Measurements from ENCODE around the gene ADGRD2. TPM values are rescaled to one million over a fixed set of nuclear protein-coding genes. Genes with fewer than 3 reads are reported as not detected.

ADGRD2 gene
- total and polyA plus RNA-seq, 2 donors from 2014 or later: not detected

GRCh38 chr9:124452326-124452725 lies 2.1 kb downstream of the ADGRD2 start:
- intact Hi-C loops (cut with DNase I): no loop called here
- no peak for TF ChIP-seq CTCF (IDR thresholded peaks at IDR 0.05; ENCODE audit: borderline replicate concordance, extremely low read depth, insufficient read depth)
- H3K27me3 ChIP-seq (ENCODE audit: control insufficient read depth, insufficient read depth, low read length): peaks cover 20% of the 10 kb centered on the region
- no peak overlapping the region for H3K9ac ChIP-seq (ENCODE audit: low read length in 3 of 3)
- H3K4me1 ChIP-seq (ENCODE audit: control insufficient read depth in 2 of 3, insufficient read depth in 2 of 3, low read depth in 1 of 3, low read length in 3 of 3): peaks cover 0 to 4% (median 0%) of the 10 kb centered on the region in 3 donors
- no peaks in the 10 kb centered on the region for H3K9me3 ChIP-seq (ENCODE audit: control insufficient read depth in 2 of 3, insufficient read depth in 1 of 3, low read length in 3 of 3)
- H3K36me3 ChIP-seq (ENCODE audit: control insufficient read depth in 2 of 3, insufficient read depth in 3 of 3, low read length in 3 of 3): no peaks in the 10 kb centered on the region
- no peak overlapping the region for H3K4me3 ChIP-seq (ENCODE audit: low read length in 3 of 3)
- DNase-seq (no peak), FAIRE-seq (no peak)
- H3K27ac ChIP-seq (ENCODE audit: low read depth in 2 of 2, low read length in 2 of 2): no peak overlapping the region

- no peak for DNase-seq
Observed at GRCh38 chr9:124452841-124453585, 2.8 kb downstream of the ADGRD2 start.

GRCh38 chr9:124453586-124454191 lies 3.4 kb downstream of the ADGRD2 start:
- H3K36me3 ChIP-seq (ENCODE audit: control insufficient read depth in 2 of 3, insufficient read depth in 3 of 3, low read length in 3 of 3): no peaks in the 10 kb centered on the region
- no peak overlapping the region for H3K27ac ChIP-seq (ENCODE audit: low read depth in 2 of 2, low read length in 2 of 2)
- intact Hi-C loops (cut with DNase I): no loop called here
- no peak for TF ChIP-seq CTCF (IDR thresholded peaks at IDR 0.05; ENCODE audit: borderline replicate concordance, extremely low read depth, insufficient read depth)
- no peaks in the 10 kb centered on the region for H3K9me3 ChIP-seq (ENCODE audit: control insufficient read depth in 2 of 3, insufficient read depth in 1 of 3, low read length in 3 of 3)
- DNase-seq: peak in 1 of 5 donors; percentile 49
- peaks cover 0 to 4% (median 0%) of the 10 kb centered on the region in 3 donors for H3K4me1 ChIP-seq (ENCODE audit: control insufficient read depth in 2 of 3, insufficient read depth in 2 of 3, low read depth in 1 of 3, low read length in 3 of 3)
- no peak overlapping the region for H3K9ac ChIP-seq (ENCODE audit: low read length in 3 of 3)
- H3K27me3 ChIP-seq (ENCODE audit: control insufficient read depth, insufficient read depth, low read length): peaks cover 20% of the 10 kb centered on the region
- FAIRE-seq: no peak
- no peak overlapping the region for H3K4me3 ChIP-seq (ENCODE audit: low read length in 3 of 3)

More at GRCh38 chr9:124452841-124453585, 2.8 kb downstream of the ADGRD2 start:
- Histone ChIP-seq H3K36me3 (ENCODE audit: control insufficient read depth in 2 of 3, insufficient read depth in 3 of 3, low read length in 3 of 3) (no peaks in the 10 kb centered on the region), H3K9ac (ENCODE audit: low read length in 3 of 3) (no peak overlapping the region), H3K4me1 (ENCODE audit: control insufficient read depth in 2 of 3, insufficient read depth in 2 of 3, low read depth in 1 of 3, low read length in 3 of 3) (peaks cover 0 to 4% (median 0%) of the 10 kb centered on the region in 3 donors), H3K27ac (ENCODE audit: low read depth in 2 of 2, low read length in 2 of 2) (no peak overlapping the region), H3K9me3 (ENCODE audit: control insufficient read depth in 2 of 3, insufficient read depth in 1 of 3, low read length in 3 of 3) (no peaks in the 10 kb centered on the region), H3K27me3 (ENCODE audit: control insufficient read depth, insufficient read depth, low read length) (peaks cover 20% of the 10 kb centered on the region), H3K4me3 (ENCODE audit: low read length in 3 of 3) (no peak overlapping the region)
- TF ChIP-seq CTCF (IDR thresholded peaks at IDR 0.05; ENCODE audit: borderline replicate concordance, extremely low read depth, insufficient read depth): no peak
- intact Hi-C loops (cut with DNase I): no loop called here
- no peak for FAIRE-seq

Data from kidney (tissue), 14 donors.